ENCODE measurements around the gene ADARB2. TPM values are rescaled to one million over a fixed set of nuclear protein-coding genes. Genes with fewer than 3 reads are reported as not detected.

The ADARB2 gene
- total RNA-seq, 3 donors from 2014 or later (not counting 1 experiment from before 2014, with no cell fraction given) = 0.27 to 0.78 (median 0.40) TPM

DNA sequence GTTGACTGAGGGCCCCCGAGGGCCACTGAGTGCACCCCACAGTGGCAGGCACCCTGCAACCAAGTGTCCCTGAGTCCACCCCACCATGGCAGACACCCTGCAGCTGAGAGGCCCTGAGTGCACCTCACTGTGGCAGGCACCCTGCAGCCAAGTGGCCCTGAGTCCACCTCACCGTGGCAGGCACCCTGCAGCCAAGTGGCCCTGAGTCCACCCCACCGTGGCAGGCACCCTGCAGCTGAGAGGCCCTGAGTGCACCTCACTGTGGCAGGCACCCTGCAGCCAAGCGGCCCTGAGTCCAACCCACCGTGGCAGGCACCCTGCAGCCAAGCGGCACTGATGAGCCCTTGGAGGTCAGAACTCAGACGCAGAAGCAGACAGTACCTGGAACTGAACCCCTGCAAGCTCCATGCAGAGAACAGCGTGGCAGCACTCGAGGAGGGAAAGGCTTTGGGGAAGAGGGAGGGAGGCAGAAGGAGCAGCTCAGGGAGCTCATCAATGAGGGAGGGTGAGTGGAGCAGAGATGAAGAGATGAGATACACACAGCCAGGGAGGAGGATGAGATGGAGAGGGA, 524.7 kb downstream of the ADARB2 start:
- no peak overlapping the region for H3K4me3 Mint-ChIP-seq
- H3K36me3 Mint-ChIP-seq = no peaks in the 10 kb centered on the region
- DNase-seq (no peak), ATAC-seq (no peak)
- Histone ChIP-seq H3K36me3 (ENCODE audit: control insufficient read depth, insufficient read depth, low read length) (no peaks in the 10 kb centered on the region), H3K27ac (ENCODE audit: low read length) (no peak overlapping the region), H3K4me3 (ENCODE audit: low read length) (no peak overlapping the region), H3K27me3 (ENCODE audit: control insufficient read depth, insufficient read depth, low read length) (no peaks in the 10 kb centered on the region), H3K9me3 (ENCODE audit: control insufficient read depth, insufficient read depth, low read length) (peaks cover 3% of the 10 kb centered on the region), H3K4me1 (ENCODE audit: control insufficient read depth, insufficient read depth, low read length) (peaks cover 6% of the 10 kb centered on the region)
- TF ChIP-seq, protein P1, sequence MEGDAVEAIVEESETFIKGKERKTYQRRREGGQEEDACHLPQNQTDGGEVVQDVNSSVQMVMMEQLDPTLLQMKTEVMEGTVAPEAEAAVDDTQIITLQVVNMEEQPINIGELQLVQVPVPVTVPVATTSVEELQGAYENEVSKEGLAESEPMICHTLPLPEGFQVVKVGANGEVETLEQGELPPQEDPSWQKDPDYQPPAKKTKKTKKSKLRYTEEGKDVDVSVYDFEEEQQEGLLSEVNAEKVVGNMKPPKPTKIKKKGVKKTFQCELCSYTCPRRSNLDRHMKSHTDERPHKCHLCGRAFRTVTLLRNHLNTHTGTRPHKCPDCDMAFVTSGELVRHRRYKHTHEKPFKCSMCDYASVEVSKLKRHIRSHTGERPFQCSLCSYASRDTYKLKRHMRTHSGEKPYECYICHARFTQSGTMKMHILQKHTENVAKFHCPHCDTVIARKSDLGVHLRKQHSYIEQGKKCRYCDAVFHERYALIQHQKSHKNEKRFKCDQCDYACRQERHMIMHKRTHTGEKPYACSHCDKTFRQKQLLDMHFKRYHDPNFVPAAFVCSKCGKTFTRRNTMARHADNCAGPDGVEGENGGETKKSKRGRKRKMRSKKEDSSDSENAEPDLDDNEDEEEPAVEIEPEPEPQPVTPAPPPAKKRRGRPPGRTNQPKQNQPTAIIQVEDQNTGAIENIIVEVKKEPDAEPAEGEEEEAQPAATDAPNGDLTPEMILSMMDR (IDR thresholded peaks at IDR 0.05) = no peak
- H3K9me3 Mint-ChIP-seq = peaks cover 0 to 7% of the 10 kb centered on the region in 2 donors
- no peaks in the 10 kb centered on the region for H3K27me3 Mint-ChIP-seq (ENCODE audit: low read depth in 2 of 2)
- H3K4me1 Mint-ChIP-seq = peaks cover 7 to 19% of the 10 kb centered on the region in 2 donors
- WGBS (ENCODE audit: insufficient coverage) = 75% methylated on average over 9 of the region's 9 CpGs
- intact Hi-C loops (cut with micrococcal nuclease) = no loop called here
- H3K27ac Mint-ChIP-seq = no peak overlapping the region

DNA sequence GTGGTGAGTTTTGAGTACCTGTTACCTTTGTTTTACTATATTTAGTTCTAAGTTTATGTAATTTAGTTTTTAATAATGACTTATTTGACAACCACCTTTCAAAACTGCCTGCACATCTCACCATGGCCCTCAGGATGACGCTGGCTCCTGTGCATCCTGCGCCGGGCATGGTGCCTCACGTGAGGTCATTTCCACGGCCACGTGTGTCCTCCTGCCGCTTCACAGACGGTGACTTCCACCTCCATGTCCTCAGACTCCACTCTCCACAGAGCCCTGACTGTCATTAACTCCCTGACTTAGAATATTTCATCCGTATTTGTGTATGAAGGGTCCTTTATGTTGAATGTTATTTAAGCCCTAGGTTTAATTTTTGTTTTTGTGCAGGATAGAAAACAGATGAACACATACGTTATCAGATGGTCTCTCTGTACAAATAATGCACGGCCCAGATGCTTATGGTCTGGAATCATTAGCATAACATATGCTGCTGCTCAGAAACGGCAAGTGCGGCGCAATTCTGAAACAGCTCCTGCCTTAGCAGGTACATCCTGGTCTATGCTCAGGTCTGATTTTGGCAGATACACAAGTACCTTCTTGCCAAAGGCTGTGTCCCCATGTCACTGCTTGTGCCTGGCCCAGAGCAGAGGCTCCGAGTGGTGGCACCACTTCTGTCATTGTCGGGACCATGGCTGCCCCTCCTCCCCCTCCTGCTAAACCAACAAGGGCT, 525.3 kb downstream of the ADARB2 start:
- Mint-ChIP-seq H3K27ac (no peak overlapping the region), H3K27me3 (ENCODE audit: low read depth in 2 of 2) (no peaks in the 10 kb centered on the region)
- no peak for ATAC-seq

DNA sequence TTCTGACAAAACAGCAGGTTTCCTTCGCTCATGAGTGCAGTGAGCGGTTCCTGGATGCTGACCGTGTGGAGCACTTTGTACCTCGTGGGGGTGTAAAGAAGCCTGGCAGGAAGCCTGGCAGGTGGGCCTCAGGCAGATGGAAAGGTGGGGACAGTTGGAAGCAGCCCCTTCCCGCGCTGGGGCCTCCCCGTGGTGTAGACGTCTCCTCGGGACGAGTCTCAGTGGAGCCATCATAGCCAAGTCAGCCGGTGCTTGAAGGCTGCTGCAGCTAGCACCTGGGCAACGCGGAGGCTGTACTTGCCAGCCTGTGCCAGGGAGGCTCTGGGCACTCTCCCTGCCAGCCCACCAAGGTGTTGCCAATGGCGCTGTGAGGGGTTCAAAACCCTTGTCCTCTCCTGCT, 526.7 kb downstream of the ADARB2 start:
- Mint-ChIP-seq H3K4me3 (no peak overlapping the region), H3K27me3 (ENCODE audit: low read depth in 2 of 2) (no peaks in the 10 kb centered on the region), H3K4me1 (peaks cover 7 to 19% of the 10 kb centered on the region in 2 donors), H3K27ac (no peak overlapping the region), H3K9me3 (peaks cover 0 to 7% of the 10 kb centered on the region in 2 donors), H3K36me3 (no peaks in the 10 kb centered on the region)
- TF ChIP-seq, protein P1 (IDR thresholded peaks at IDR 0.05) = no peak
- Histone ChIP-seq H3K27me3 (ENCODE audit: control insufficient read depth, insufficient read depth, low read length) (no peaks in the 10 kb centered on the region), H3K4me1 (ENCODE audit: control insufficient read depth, insufficient read depth, low read length) (peaks cover 6% of the 10 kb centered on the region), H3K9me3 (ENCODE audit: control insufficient read depth, insufficient read depth, low read length) (peaks cover 3% of the 10 kb centered on the region), H3K27ac (ENCODE audit: low read length) (no peak overlapping the region), H3K4me3 (ENCODE audit: low read length) (no peak overlapping the region), H3K36me3 (ENCODE audit: control insufficient read depth, insufficient read depth, low read length) (no peaks in the 10 kb centered on the region)
- intact Hi-C loops (cut with micrococcal nuclease) = no loop called here
- ATAC-seq (no peak), DNase-seq (no peak)
- 81% methylated on average over 14 of the region's 14 CpGs for WGBS (ENCODE audit: insufficient coverage)

More for the DNA sequence above, 525.3 kb downstream of the ADARB2 start:
- Mint-ChIP-seq H3K36me3 (no peaks in the 10 kb centered on the region), H3K9me3 (peaks cover 0 to 7% of the 10 kb centered on the region in 2 donors), H3K4me3 (no peak overlapping the region), H3K4me1 (peaks cover 7 to 19% of the 10 kb centered on the region in 2 donors)
- no peak for DNase-seq
- TF ChIP-seq, protein P1 (IDR thresholded peaks at IDR 0.05) = no peak
- H3K9me3 ChIP-seq (ENCODE audit: control insufficient read depth, insufficient read depth, low read length) = peaks cover 3% of the 10 kb centered on the region
- H3K27ac ChIP-seq (ENCODE audit: low read length) = no peak overlapping the region
- H3K4me3 ChIP-seq (ENCODE audit: low read length) = no peak overlapping the region
- intact Hi-C loops (cut with micrococcal nuclease) = no loop called here
- H3K4me1 ChIP-seq (ENCODE audit: control insufficient read depth, insufficient read depth, low read length) = peaks cover 6% of the 10 kb centered on the region
- H3K36me3 ChIP-seq (ENCODE audit: control insufficient read depth, insufficient read depth, low read length) = no peaks in the 10 kb centered on the region
- WGBS (ENCODE audit: insufficient coverage) = 92% methylated on average over 16 of the region's 16 CpGs
- no peaks in the 10 kb centered on the region for H3K27me3 ChIP-seq (ENCODE audit: control insufficient read depth, insufficient read depth, low read length)
